MM.1S (cell line): ENCODE measurements around the gene CREB1.

Experiments used
- DNase-seq: peaks from one replicate; pipeline ENCODE4 v3.0.0-alpha.2; 2015
- H2AFZ ChIP-seq: fragments of 300-600 bp; sonication (generic); 2 replicates; pipeline ENCODE4 v1.6.0; 2016; ENCODE audit warnings: antibody characterized with exemption, low read length
- H3F3A ChIP-seq: fragments of 300-600 bp; sonication (generic); 2 replicates; pipeline ENCODE4 v1.6.1; 2016; ENCODE audit warnings: mild to moderate bottlenecking, antibody characterized with exemption, low read length, moderate library complexity, mixed read lengths; ENCODE audit not compliant: insufficient read depth
- H3K27ac ChIP-seq: fragments of 300-600 bp; sonication (generic); 2 replicates; pipeline ENCODE4 v1.5.1; 2016; ENCODE audit warnings: mild to moderate bottlenecking, low read length
- H3K27me3 ChIP-seq: fragments of 300-600 bp; sonication (generic); replicated peaks from 2 replicates; pipeline ENCODE4 v1.6.0; 2016; ENCODE audit warnings: low read length; ENCODE audit not compliant: insufficient read depth
- H3K36me3 ChIP-seq: fragments of 300-600 bp; sonication (generic); replicated peaks from 2 replicates; pipeline ENCODE4 v1.6.1; 2016; ENCODE audit warnings: mild to moderate bottlenecking, low read length, mixed read lengths; ENCODE audit not compliant: insufficient read depth
- H3K4me1 ChIP-seq: fragments of 300-600 bp; sonication (generic); 2 replicates; pipeline ENCODE4 v1.6.1; 2016; ENCODE audit warnings: low read length, mixed read lengths
- H3K4me2 ChIP-seq: fragments of 300-600 bp; sonication (generic); 2 replicates; pipeline ENCODE4 v1.6.0; 2016; ENCODE audit warnings: low read depth, low read length
- H3K4me3 ChIP-seq: fragments of 300-600 bp; sonication (generic); 2 replicates; pipeline ENCODE4 v1.5.1; 2016; ENCODE audit warnings: low read length, mixed read lengths
- H3K79me2 ChIP-seq: fragments of 300-600 bp; sonication (generic); 2 replicates; pipeline ENCODE4 v1.6.1; 2016; ENCODE audit warnings: mixed run types, low read length, mixed read lengths
- H3K9ac ChIP-seq: fragments of 300-600 bp; sonication (generic); 2 replicates; pipeline ENCODE4 v1.6.1; 2016; ENCODE audit warnings: low read length, mixed read lengths
- H3K9me2 ChIP-seq: fragments of 300-600 bp; sonication (generic); replicated peaks from 2 replicates; pipeline ENCODE4 v1.6.1; 2016; ENCODE audit warnings: mild to moderate bottlenecking, low read length, mixed read lengths; ENCODE audit not compliant: insufficient read depth
- H3K9me3 ChIP-seq: fragments of 300-600 bp; sonication (generic); replicated peaks from 2 replicates; pipeline ENCODE4 v1.6.1; 2016; ENCODE audit warnings: mild to moderate bottlenecking, low read length, mixed read lengths; ENCODE audit not compliant: insufficient read depth
- H4K20me1 ChIP-seq: fragments of 300-600 bp; sonication (generic); 2 replicates; pipeline ENCODE4 v1.6.1; 2016; ENCODE audit warnings: mild to moderate bottlenecking, low read length, moderate library complexity, mixed read lengths; ENCODE audit not compliant: insufficient read depth
- CTCF ChIP-seq: fragments of 300-600 bp; sonication (generic); IDR thresholded peaks from 2 replicates; pipeline ENCODE4 v1.5.1; 2016; ENCODE audit warnings: antibody characterized with exemption, low read length, mixed read lengths
- EZH2 ChIP-seq: fragments of 300-600 bp; sonication (generic); optimal IDR thresholded peaks from 2 replicates; pipeline ENCODE3; 2017; ENCODE audit warnings: low read depth, mild to moderate bottlenecking, antibody characterized with exemption, low read length, mixed read lengths
- EZH2phosphoT487 ChIP-seq: fragments of 300-600 bp; sonication (generic); IDR thresholded peaks from 2 replicates; pipeline ENCODE4 v1.6.1; 2018; ENCODE audit warnings: antibody characterized with exemption, low read length

CREB1 gene

DNA sequence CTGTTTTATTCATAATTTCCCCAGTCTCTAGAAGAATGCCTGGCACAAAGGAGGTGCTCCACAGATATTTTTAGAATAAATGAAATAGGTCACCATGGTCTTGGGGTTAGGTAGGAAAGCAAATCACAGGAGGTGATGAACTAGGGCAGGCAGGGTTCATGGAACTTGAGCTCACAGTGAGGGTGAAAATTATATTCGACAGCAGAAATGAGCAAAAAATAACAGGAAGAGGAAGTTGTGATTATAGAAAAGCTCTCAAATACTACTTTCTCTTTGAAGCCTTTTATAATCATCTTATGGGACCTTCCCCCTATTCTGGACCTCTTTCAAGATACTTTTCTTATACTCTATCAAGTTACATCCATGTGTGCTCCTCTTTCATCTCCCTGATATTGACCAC lies 4.5 kb upstream of the CREB1 start:
- Histone ChIP-seq H2AFZ (no peak overlapping the region), H3K27ac (no peak overlapping the region), H3K9me3 (no peaks in the 10 kb centered on the region), H3K36me3 (no peaks in the 10 kb centered on the region), H4K20me1 (no peaks in the 10 kb centered on the region), H3F3A (peaks cover 3% of the 10 kb centered on the region), H3K9me2 (no peaks in the 10 kb centered on the region), H3K79me2 (no peaks in the 10 kb centered on the region), H3K27me3 (no peaks in the 10 kb centered on the region), H3K4me3 (no peak overlapping the region), H3K4me2 (no peak overlapping the region), H3K4me1 (0 out of 2 replicates have a peak, but pooled peaks cover 3% of the 10 kb centered on the region), H3K9ac (no peak overlapping the region)
- no peak for TF ChIP-seq EZH2
- TF ChIP-seq CTCF = no peak
- no peak for TF ChIP-seq EZH2phosphoT487
- no peak for DNase-seq

- 0 out of 2 replicates have a peak, but pooled peaks cover 3% of the 10 kb centered on the region for H3K4me1 ChIP-seq
- peak overlapping the region; percentile 95 for H3K27ac ChIP-seq
- peak overlapping the region; percentile 84 for H3K4me3 ChIP-seq
- no peak for TF ChIP-seq EZH2
- TF ChIP-seq EZH2phosphoT487 = no peak
- peak; percentile 12; the same call in 1 of the 2 replicates for TF ChIP-seq CTCF
- H4K20me1 ChIP-seq = 0 out of 2 replicates have a peak, but pooled peaks cover 3% of the 10 kb centered on the region
- no peaks in the 10 kb centered on the region for H3K27me3 ChIP-seq
- H3K9me3 ChIP-seq = no peaks in the 10 kb centered on the region
- H2AFZ ChIP-seq = peak overlapping the region; percentile 92
- H3K9ac ChIP-seq = peak overlapping the region; percentile 95
- peak; percentile 20 for DNase-seq
- peaks cover 15% of the 10 kb centered on the region for H3F3A ChIP-seq
- H3K4me2 ChIP-seq = peak overlapping the region; percentile 86
- peaks cover 35% of the 10 kb centered on the region for H3K79me2 ChIP-seq
- H3K36me3 ChIP-seq = no peaks in the 10 kb centered on the region
- H3K9me2 ChIP-seq = no peaks in the 10 kb centered on the region
Observed at GRCh38 chr2:207528980-207529329, 807 bp upstream of the CREB1 start.

DNA sequence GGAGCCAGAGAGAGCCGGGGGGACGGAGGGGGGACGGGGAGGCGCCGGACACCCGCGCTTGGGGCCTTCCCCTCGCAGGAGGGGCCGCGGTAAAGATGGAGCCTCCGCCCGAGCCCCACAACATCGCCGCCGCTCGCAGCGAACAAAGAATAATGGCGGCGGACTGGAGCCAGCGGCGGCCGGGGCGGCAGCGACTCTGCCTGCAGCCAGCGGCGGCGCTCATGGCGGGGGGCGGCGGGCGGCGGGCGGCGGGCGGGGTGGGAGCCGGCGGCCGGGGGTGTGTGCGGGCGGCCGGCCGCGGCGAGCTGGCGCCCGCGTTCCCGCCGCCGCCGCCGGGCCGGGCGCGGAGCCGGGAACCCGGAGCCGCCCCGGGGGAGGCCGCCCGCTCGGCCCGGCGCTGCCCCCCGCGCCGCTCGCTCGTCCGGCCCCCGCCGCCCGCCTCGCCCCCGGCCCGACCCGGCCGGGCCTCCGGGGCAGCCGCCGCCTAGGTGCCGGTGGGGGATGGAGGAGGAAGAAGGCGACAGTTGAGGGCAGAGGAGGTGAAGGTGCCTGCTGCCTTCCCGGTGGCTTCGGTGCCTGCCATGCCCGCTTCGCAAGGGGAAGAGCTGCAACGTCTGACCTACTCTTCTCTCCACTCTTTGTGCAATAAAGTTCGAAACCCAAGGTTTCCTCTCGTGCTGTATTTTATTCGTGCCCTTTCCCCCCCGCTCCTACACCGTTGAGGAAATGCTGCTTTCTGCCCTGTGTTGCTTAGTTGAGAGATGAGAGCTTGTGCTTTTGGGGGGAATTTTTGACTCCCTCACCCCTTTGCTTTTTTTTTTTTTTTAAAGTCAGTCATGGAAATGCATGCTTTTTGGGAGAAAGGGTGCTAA lies 634 bp downstream of the CREB1 start:
- H3K9me3 ChIP-seq = no peaks in the 10 kb centered on the region
- peaks cover 15% of the 10 kb centered on the region for H3F3A ChIP-seq
- peak overlapping the region; percentile 81 for H3K4me2 ChIP-seq
- H3K9ac ChIP-seq = peak overlapping the region; percentile 93
- no peaks in the 10 kb centered on the region for H3K36me3 ChIP-seq
- peak overlapping the region; percentile 95 for H3K27ac ChIP-seq
- H3K9me2 ChIP-seq = no peaks in the 10 kb centered on the region
- H3K27me3 ChIP-seq = no peaks in the 10 kb centered on the region
- H3K79me2 ChIP-seq = peaks cover 49% of the 10 kb centered on the region
- TF ChIP-seq EZH2 (no peak), CTCF (no peak), EZH2phosphoT487 (no peak)
- H4K20me1 ChIP-seq = 0 out of 2 replicates have a peak, but pooled peaks cover 3% of the 10 kb centered on the region
- 0 out of 2 replicates have a peak, but pooled peaks cover 3% of the 10 kb centered on the region for H3K4me1 ChIP-seq
- DNase-seq = peak; percentile 37
- 0 out of 2 replicates have a peak overlapping the region, but pooled peaks have one; percentile 37 for H2AFZ ChIP-seq
- peak overlapping the region; percentile 98 for H3K4me3 ChIP-seq
